Natural killer cell treated with Interleukin-12 subunit alpha and Interleukin-12 subunit beta and Interleukin-15 and Interleukin-18, amount 100 ng/mL, for 72 hours (primary cell): ENCODE data around the gene SCN7A. TPM values are rescaled to one million over a fixed set of nuclear protein-coding genes. Genes with fewer than 3 reads are reported as not detected.

Source experiments
- ATAC-seq, 2 donors: fragments of 150-1000 bp; cut with Tn5 transposase in 1 of 2; sonication (Bioruptor Pico), chemical (Tn5 transposase) in 1 of 2; 2 replicates each; pipeline ENCODE4 v1.10.0; 2021
- DNase-seq: peaks from one replicate; pipeline ENCODE4 v3.0.0; 2022; ENCODE audit warnings: low spot score
- H3K27ac Mint-ChIP-seq, 2 donors: 1 replicate in 1 of 2; 2 replicates in 1 of 2; pipeline ENCODE4 v1.8.0; 2022; ENCODE audit warnings: mixed read lengths in 2 of 2, mild to moderate bottlenecking in 1 of 2, moderate library complexity in 1 of 2
- H3K27me3 Mint-ChIP-seq, 2 donors: 1 replicate in 1 of 2; 2 replicates in 1 of 2; pipeline ENCODE4 v1.8.0; 2022; ENCODE audit warnings: mixed read lengths in 2 of 2
- H3K36me3 Mint-ChIP-seq: one replicate; pipeline ENCODE4 v1.8.0; 2022; ENCODE audit warnings: mixed read lengths
- H3K4me1 Mint-ChIP-seq, 2 donors: 1 replicate in 1 of 2; 2 replicates in 1 of 2; pipeline ENCODE4 v1.8.0; 2022; ENCODE audit warnings: low read depth in 2 of 2, mixed read lengths in 2 of 2, mild to moderate bottlenecking in 1 of 2
- H3K4me3 Mint-ChIP-seq: one replicate; pipeline ENCODE4 v1.8.0; 2022; ENCODE audit warnings: mixed read lengths
- H3K9me3 Mint-ChIP-seq: 2 replicates; pipeline ENCODE4 v1.8.0; 2022; ENCODE audit warnings: mixed read lengths
- total RNA-seq, 2 donors: library from RNA; stranded (reverse); gene quantifications; one replicate each; pipeline ENCODE4 v1.2.3, GENCODE V29; 2022

The SCN7A gene
- total RNA-seq, result not detected

DNA sequence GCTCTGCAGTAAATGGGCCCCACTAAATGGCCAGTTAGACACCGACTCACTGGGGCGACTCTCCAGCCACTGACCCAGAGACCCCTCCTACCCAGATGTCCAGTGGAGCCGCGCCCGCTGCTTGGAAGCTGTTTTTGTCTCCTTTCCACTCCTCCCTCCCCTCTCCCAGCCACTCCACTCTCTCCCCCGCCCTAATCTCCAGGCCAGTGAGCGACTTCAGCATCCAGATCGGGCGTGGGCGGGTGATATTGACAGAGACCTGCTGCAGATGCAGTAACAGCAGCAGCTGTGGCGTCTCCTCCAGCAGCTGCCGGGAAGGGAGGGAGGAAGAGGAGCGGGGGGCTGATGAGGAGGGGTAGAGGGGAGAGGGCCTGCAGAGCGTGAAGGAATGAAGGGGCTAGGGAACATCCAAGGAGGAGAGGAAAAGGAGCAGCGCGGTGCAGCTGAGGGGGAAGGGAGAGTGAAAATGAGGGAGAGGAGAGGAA is at the start of gene SCN7A:
TSS of gene SCN7A (minus strand) at position 110 of the 485 bp plus-strand sequence. CDS start 16,553 bp downstream, outside the sequence.
- DNase-seq, result peak; percentile 56
- no peaks in the 10 kb centered on the region for H3K36me3 Mint-ChIP-seq
- H3K27ac Mint-ChIP-seq, result no peak within 1 kb of the TSS
- no peak within 1 kb of the TSS for H3K4me3 Mint-ChIP-seq
- no peaks in the 10 kb centered on the region for H3K27me3 Mint-ChIP-seq
- peaks cover 8% of the 10 kb centered on the region for H3K9me3 Mint-ChIP-seq
- no peaks in the 10 kb centered on the region for H3K4me1 Mint-ChIP-seq
- ATAC-seq, result peak in 1 of 2 donors; percentile 6

DNA sequence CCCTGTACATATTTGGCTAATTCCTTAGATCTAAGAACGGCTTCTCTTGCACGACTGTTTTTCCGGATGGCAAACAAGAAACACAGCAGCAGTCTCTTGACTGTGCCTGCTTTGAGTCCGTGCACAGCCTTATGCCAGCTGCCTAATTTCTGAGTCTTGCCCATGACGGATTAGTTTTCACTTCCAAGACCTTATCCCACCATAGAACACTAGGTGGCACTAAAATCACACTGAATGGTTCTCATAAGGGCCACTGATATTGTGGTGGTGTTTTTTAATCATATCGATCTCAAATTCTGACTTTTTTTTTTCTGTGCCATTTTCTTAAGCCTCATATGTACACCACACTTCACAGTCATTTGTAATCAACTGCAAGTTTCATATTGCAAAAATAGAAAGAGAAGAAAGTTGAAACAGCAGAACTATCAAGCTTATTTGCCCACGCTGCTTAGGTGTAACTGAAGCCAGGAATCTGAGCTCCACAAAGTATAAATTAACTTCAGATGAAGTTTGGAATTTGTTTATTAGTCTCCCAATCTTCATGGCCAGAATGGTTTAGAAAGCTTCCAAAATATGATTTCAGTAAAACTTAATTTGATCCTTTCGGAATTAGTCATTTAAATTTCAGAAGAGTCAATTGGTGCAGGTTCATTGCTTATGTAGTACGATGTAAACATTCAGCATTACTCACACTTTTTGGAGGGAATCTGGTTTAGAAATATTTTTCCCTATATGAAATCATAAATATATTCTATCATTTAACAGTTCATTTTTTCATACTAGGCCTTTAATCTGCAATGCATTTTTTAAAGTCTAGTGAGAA is 45.5 kb upstream of the SCN7A start:
- DNase-seq, result no peak

DNA sequence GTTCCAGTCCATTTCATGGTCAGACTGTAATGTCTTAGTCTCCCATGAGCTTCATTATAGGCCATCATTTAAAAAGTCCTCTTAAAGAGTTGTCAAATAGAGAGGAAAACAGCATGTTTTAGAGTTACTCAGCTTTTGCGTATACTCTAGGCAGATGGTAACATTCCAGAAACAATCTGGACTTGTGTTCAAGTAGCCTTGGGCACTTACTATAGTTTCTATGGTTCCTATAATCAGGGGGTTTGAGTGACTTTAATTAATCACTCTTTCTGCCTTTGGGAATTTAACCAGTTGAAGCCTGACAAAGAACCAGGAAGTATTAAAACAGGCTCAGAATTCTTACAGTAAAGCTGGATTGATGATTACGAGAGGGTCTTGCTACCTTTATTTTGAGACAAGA is 42.1 kb upstream of the SCN7A start:
- peaks cover under 1% of the 10 kb centered on the region for H3K9me3 Mint-ChIP-seq
- H3K4me3 Mint-ChIP-seq, result no peak overlapping the region
- H3K27ac Mint-ChIP-seq, result no peak overlapping the region
- ATAC-seq (no peak), DNase-seq (no peak)
- H3K36me3 Mint-ChIP-seq, result no peaks in the 10 kb centered on the region
- H3K4me1 Mint-ChIP-seq, result peaks cover 2 to 5% of the 10 kb centered on the region in 2 donors
- no peaks in the 10 kb centered on the region for H3K27me3 Mint-ChIP-seq

More for the DNA sequence above, 45.5 kb upstream of the SCN7A start:
- peaks cover 2 to 5% of the 10 kb centered on the region in 2 donors for H3K4me1 Mint-ChIP-seq
- H3K27ac Mint-ChIP-seq, result no peak overlapping the region
- H3K27me3 Mint-ChIP-seq, result no peaks in the 10 kb centered on the region
- H3K9me3 Mint-ChIP-seq, result no peaks in the 10 kb centered on the region
- no peak overlapping the region for H3K4me3 Mint-ChIP-seq
- no peaks in the 10 kb centered on the region for H3K36me3 Mint-ChIP-seq
- ATAC-seq, result peak in 1 of 2 donors; percentile 44

DNA sequence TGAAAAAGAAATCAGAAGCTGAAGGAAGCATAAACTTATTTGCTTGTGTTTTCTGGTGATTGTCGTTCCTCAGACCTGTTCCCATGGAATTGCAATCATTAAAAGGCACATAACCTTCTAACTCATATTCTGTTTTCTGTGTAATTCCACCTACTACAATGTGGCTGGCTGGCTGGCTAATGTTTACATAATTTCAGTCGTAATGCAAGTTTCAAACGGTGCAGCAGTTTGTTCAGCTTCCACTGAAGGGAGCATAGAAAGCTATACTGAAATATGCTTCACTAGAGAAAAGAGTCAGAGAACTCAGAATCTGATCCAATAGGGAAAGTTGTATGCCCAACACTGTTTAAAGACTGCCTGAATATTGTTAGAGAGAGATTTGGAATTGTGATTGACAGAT is 27.1 kb upstream of the SCN7A start:
- Mint-ChIP-seq H3K36me3 (no peaks in the 10 kb centered on the region), H3K4me3 (no peak overlapping the region), H3K9me3 (no peaks in the 10 kb centered on the region), H3K4me1 (no peaks in the 10 kb centered on the region), H3K27me3 (no peaks in the 10 kb centered on the region), H3K27ac (no peak overlapping the region)
- no peak for ATAC-seq
- DNase-seq, result no peak

DNA sequence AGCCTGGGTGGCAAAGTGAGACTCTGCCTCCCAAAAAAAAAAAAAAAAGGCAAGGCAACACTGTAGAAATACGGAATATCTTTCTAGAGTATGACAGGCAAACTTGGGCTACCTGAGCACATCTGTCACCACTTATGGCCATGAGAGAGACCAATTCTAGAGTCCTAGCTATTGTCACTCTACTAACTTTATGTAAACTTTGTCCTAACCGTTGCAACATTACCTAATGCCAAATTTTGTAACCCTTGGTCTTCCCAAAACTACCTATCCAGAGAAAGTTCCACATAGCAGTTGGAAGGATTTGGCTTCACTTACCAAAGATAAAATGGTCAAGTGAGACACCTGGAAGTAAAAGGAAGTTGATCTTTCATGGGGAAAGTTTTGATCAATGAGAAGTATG is 26.6 kb upstream of the SCN7A start:
- Mint-ChIP-seq H3K27ac (no peak overlapping the region), H3K36me3 (no peaks in the 10 kb centered on the region), H3K27me3 (no peaks in the 10 kb centered on the region), H3K4me1 (no peaks in the 10 kb centered on the region), H3K9me3 (no peaks in the 10 kb centered on the region), H3K4me3 (no peak overlapping the region)
- ATAC-seq (no peak), DNase-seq (no peak)

DNA sequence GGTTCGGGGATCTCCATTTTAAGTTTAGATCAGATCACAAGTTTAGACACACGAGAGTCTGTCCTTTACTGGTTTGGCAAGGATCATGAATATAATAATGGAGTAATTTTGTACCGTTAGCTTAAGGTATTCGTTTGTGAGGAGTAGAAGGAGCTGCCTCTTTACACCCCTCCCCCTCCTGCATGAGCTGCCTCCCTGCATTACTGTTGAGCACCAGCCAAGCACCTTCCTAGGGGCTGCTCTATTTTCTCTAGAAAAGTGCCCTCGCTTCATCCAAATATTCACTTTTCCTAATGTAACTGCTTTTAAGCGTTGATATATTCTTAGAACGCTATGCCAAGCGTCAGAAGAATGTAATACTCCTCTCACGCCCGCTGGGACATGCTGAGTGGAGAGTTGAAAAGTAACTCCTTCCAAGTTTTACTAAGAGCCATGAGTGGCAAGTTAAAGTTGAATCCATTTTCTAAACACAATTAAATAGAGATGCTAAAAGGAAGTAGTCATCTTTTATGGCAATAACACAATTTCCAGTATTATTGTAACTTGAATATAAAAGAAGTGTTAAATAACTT is 25.4 kb upstream of the SCN7A start:
- Mint-ChIP-seq H3K36me3 (no peaks in the 10 kb centered on the region), H3K27me3 (no peaks in the 10 kb centered on the region), H3K4me3 (no peak overlapping the region), H3K9me3 (no peaks in the 10 kb centered on the region), H3K27ac (no peak overlapping the region), H3K4me1 (no peaks in the 10 kb centered on the region)
- DNase-seq (no peak), ATAC-seq (no peak)

DNA sequence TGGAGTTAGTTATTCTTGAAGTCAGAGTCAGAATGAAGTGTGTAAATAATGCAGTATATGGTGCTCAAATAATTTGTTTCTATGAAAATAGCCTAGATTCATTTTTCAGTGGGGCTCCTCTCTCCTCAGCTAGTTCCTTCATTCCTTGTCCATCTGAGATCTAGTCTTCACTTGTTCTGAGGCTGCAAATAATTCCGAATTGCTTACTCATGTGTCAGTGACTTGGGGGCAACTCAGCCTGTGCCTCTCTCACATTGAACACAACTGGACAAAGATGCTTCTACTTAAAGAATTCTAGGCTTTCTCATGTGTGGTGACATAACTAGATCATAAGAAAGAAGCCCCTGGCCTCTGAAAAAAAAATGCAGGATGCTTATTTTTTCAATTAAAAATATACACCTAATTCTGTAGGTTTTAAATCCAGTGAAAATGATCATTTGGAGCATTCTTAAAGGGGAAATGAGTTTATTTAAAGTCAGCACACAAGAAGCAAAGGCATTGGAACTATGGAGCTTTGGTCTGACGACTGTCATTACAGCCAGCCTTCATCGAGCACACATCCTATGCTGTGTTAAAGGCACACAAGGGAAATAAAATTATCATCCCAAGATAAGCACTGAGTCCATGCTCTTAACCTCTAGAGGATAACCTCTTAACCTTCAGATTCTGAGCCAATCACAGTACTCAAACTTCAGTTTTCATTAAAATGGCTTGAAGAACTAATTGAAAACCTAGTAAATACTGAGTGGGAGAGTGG is 24.8 kb upstream of the SCN7A start:
- no peak for DNase-seq
- Mint-ChIP-seq H3K27me3 (no peaks in the 10 kb centered on the region), H3K4me1 (no peaks in the 10 kb centered on the region), H3K9me3 (no peaks in the 10 kb centered on the region), H3K4me3 (no peak overlapping the region), H3K36me3 (no peaks in the 10 kb centered on the region), H3K27ac (no peak overlapping the region)
- no peak for ATAC-seq

DNA sequence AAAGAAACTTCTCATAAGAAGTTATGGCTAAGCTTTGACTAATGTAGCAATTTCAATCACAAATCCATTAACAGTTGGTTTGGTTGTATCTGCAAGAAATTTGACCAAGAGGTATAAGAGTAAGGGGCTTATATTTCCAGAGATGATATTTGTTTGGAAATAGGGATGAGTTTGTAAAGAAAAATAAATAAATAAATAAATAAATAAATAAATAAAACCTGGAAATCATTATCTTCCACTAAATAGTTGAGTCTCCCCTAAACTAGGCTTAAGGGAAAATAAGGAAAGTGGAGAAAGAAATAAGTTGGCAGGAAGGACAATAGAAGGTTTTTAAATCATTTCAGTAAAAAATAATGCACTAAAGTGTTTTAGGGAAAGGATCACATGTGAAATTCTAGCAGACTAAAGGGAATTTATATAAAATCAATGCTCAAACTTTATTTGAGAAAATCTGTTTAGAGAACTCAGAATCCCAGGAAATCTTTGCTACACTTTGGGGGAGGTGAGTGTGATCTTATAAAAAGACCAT is 23.5 kb upstream of the SCN7A start:
- Mint-ChIP-seq H3K27ac (no peak overlapping the region), H3K36me3 (no peaks in the 10 kb centered on the region), H3K9me3 (no peaks in the 10 kb centered on the region), H3K27me3 (no peaks in the 10 kb centered on the region), H3K4me3 (no peak overlapping the region), H3K4me1 (no peaks in the 10 kb centered on the region)
- DNase-seq, result no peak
- ATAC-seq, result no peak

DNA sequence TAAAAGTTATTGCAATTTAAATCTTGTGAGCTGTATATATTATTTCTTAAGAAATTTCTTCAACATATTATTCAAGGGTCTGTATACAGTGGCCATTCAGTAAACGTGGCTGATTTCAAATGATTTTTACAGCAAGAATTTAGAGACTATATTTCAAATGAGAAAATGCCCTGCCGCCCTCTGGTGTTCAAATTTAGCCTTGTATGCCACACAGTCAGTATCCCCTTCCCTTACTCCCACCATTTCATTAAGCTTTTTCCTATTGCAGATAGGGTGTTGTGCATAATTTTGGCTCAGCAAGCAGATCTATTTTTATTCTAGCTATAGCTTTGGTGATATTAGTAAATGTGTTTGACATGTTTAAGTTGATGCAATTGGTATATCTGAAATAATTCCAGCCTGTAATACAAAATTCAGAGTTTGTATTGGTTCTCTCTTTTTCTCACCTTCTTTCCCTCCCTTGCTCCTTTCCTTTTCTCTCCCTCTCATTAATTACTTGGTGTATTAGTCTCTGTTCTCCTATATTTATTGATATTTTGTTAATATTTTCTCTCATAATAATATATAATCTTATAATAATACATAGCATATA is 22.8 kb upstream of the SCN7A start:
- no peak for ATAC-seq
- H3K27me3 Mint-ChIP-seq, result no peaks in the 10 kb centered on the region
- H3K27ac Mint-ChIP-seq, result no peak overlapping the region
- no peaks in the 10 kb centered on the region for H3K4me1 Mint-ChIP-seq
- no peak overlapping the region for H3K4me3 Mint-ChIP-seq
- H3K9me3 Mint-ChIP-seq, result no peaks in the 10 kb centered on the region
- no peak for DNase-seq
- H3K36me3 Mint-ChIP-seq, result no peaks in the 10 kb centered on the region

DNA sequence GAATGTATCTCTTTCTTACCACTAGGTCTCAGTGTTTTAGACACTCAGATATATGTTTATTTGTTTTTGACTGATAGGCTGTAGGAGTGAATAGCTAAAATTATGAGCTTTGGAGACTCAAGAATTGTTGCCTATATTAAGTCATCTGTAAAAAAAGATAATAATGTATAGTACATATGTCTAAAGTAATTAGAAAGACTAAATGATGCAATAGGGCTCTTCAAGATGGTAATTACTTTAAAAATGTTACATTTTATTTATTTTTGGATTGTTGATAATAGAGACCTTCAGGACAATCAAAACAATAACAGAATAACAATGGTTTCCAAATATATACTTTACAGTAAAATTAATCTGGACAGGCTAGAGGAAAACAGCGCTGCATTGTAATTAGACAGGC is 19.9 kb upstream of the SCN7A start:
- H3K27me3 Mint-ChIP-seq, result no peaks in the 10 kb centered on the region
- DNase-seq, result no peak
- no peaks in the 10 kb centered on the region for H3K4me1 Mint-ChIP-seq

DNA sequence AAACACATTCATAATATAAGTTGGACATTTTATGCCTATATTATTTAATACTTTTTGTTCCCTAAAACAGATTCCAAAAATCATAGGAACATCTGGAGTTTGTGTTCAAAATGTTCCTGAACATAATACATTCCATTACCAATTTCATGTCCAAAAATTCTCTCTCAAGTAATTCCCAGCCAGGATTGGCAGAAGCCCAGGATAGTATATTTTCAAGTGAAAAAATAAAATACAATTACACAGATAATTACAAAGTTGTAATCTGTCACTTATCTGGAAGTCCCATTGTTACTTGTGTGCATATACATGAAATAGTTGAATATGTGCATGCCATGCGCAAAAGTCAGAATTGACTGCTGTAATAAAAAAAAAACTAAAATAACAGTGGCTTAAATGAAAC is 5.2 kb upstream of the SCN7A start:
- H3K4me1 Mint-ChIP-seq, result no peaks in the 10 kb centered on the region
- no peak for DNase-seq
- no peak overlapping the region for H3K4me3 Mint-ChIP-seq
- no peak overlapping the region for H3K27ac Mint-ChIP-seq
- H3K9me3 Mint-ChIP-seq, result peaks cover 7% of the 10 kb centered on the region
- no peaks in the 10 kb centered on the region for H3K36me3 Mint-ChIP-seq
- ATAC-seq, result no peak
- H3K27me3 Mint-ChIP-seq, result no peaks in the 10 kb centered on the region

More for the DNA sequence above, 19.9 kb upstream of the SCN7A start:
- Mint-ChIP-seq H3K27ac (no peak overlapping the region), H3K4me3 (no peak overlapping the region), H3K36me3 (no peaks in the 10 kb centered on the region), H3K9me3 (peaks cover 5% of the 10 kb centered on the region)
- no peak for ATAC-seq

DNA sequence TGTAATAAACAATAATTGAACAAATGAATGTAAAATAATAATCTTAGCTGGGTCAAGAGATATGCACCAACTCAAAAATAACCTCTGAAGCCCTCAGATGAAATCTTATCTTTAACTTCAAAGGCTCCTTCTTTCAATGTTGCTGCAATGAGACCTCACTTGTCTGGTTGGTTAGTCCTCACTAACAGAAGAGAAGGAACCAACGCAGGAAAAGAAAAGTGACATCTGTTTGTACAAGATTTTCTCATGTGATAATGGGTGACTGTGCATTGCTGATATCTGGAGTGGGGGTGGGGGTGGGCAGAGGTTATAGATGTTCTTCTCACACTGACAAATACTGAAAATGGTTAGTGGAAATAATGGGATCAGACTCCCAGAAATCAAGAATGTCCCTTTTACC is 2.6 kb downstream of the SCN7A start:
- DNase-seq (no peak), ATAC-seq (no peak)
- Mint-ChIP-seq H3K27me3 (no peaks in the 10 kb centered on the region), H3K4me3 (no peak overlapping the region), H3K4me1 (no peaks in the 10 kb centered on the region), H3K9me3 (peaks cover 13% of the 10 kb centered on the region), H3K27ac (no peak overlapping the region), H3K36me3 (no peaks in the 10 kb centered on the region)

DNA sequence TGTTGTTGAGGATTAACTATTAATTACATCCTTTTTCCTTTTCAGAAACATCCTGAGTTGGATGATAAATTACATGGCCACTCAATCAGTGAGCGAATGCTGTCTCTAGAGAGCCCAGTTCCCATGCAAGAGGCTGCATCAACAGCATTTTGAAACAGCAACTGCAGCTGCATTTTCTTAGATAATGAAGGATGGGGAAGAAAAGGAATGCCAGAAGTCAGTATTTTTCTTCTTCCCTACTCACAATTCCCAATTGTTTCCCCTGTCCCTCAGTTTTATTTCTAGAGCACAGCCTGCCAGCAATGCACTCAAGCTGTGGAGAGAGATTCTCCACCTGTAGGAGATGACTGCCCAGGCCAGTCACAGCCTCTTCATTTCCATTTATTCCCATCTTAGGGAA is 6.9 kb downstream of the SCN7A start:
- no peak for ATAC-seq
- no peaks in the 10 kb centered on the region for H3K36me3 Mint-ChIP-seq
- no peak overlapping the region for H3K4me3 Mint-ChIP-seq
- no peak for DNase-seq
- H3K9me3 Mint-ChIP-seq, result peaks cover 16% of the 10 kb centered on the region
- H3K4me1 Mint-ChIP-seq, result no peaks in the 10 kb centered on the region
- H3K27me3 Mint-ChIP-seq, result no peaks in the 10 kb centered on the region
- H3K27ac Mint-ChIP-seq, result no peak overlapping the region
